Measurements from ENCODE around the gene MACROD2. TPM values are rescaled to one million over a fixed set of nuclear protein-coding genes. Genes with fewer than 3 reads are reported as not detected.

Gene MACROD2
- total RNA-seq, 4 donors from 2014 or later: 12.6 to 60.3 (median 18.9) TPM

DNA sequence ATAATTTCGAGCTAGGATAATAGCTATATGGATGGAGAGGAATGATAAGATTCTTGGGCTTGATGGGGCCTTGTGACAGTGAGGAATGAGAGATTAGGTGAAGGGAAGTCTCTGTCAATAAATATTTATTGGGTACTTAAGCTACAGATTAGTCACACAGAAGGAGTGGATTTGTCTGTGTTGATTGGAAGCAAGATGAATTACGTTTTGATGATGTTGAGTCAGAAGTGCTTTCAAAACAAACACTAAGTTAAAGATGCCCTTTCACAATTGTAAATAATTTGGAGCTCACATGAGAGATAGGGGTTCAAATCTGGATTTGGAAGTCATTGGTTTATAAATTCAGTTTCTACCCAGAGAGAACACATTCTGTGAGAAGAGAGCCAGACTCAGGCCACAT lies 1743.7 kb downstream of the MACROD2 start:
- H3K27me3 ChIP-seq: no peaks in the 10 kb centered on the region
- 68% methylated on average over 2 of the region's 2 CpGs for WGBS

DNA sequence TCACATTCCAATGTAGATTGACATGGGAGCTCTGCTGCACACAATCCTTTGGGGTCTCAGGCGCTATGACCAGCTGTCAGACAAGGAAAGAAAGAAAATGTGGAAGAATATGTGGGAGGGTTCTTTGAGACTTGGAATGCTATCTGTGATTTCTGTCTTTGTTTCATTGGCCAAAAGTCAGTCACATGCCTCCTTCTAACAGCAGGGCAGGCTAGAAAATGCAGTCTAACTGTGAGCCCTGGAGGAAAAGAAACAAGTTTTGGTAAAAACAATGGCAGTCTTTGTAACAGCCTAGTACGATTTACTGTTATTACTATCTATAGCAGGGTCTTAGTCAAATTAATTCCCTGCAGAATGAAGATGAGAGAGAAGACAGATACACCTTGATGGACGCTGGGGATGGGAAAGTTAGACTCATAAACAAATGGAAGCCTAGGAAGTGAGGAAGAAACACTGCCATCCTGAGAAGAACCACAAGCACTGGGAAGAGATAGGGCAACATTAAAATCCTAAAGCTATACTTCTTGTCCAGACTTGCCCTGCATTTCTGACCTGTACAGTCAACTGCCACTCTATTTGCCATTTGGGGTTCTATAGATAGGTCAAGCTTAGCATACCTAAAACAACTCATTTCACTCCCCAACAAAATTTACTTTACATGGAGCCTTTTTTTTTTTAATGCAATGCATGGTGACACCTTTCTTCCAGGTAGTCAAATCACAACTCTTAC lies 1744.9 kb downstream of the MACROD2 start:
- H3K36me3 ChIP-seq: no peaks in the 10 kb centered on the region
- no peaks in the 10 kb centered on the region for H3K4me1 ChIP-seq
- no peak overlapping the region for H3K4me3 ChIP-seq
- H3K9me3 ChIP-seq: no peaks in the 10 kb centered on the region
- 75% methylated on average over 3 of the region's 3 CpGs for WGBS
- H3K27ac ChIP-seq: no peak overlapping the region
- TF ChIP-seq, protein P1, sequence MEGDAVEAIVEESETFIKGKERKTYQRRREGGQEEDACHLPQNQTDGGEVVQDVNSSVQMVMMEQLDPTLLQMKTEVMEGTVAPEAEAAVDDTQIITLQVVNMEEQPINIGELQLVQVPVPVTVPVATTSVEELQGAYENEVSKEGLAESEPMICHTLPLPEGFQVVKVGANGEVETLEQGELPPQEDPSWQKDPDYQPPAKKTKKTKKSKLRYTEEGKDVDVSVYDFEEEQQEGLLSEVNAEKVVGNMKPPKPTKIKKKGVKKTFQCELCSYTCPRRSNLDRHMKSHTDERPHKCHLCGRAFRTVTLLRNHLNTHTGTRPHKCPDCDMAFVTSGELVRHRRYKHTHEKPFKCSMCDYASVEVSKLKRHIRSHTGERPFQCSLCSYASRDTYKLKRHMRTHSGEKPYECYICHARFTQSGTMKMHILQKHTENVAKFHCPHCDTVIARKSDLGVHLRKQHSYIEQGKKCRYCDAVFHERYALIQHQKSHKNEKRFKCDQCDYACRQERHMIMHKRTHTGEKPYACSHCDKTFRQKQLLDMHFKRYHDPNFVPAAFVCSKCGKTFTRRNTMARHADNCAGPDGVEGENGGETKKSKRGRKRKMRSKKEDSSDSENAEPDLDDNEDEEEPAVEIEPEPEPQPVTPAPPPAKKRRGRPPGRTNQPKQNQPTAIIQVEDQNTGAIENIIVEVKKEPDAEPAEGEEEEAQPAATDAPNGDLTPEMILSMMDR (IDR thresholded peaks at IDR 0.05): no peak
- no peak for TF ChIP-seq POLR2AphosphoS5 (IDR thresholded peaks at IDR 0.05)
- no peak for TF ChIP-seq POLR2A (IDR thresholded peaks at IDR 0.05)
- TF ChIP-seq EP300 (IDR thresholded peaks at IDR 0.05): no peak
- no peaks in the 10 kb centered on the region for H3K27me3 ChIP-seq
- no peak for DNase-seq (ENCODE audit: low spot score in 2 of 2)

More for the DNA sequence above, 1743.7 kb downstream of the MACROD2 start:
- TF ChIP-seq POLR2A (IDR thresholded peaks at IDR 0.05): no peak
- no peak overlapping the region for H3K27ac ChIP-seq
- no peak overlapping the region for H3K4me3 ChIP-seq
- no peaks in the 10 kb centered on the region for H3K4me1 ChIP-seq
- DNase-seq (ENCODE audit: low spot score in 2 of 2): no peak
- no peaks in the 10 kb centered on the region for H3K9me3 ChIP-seq
- no peaks in the 10 kb centered on the region for H3K36me3 ChIP-seq

DNA sequence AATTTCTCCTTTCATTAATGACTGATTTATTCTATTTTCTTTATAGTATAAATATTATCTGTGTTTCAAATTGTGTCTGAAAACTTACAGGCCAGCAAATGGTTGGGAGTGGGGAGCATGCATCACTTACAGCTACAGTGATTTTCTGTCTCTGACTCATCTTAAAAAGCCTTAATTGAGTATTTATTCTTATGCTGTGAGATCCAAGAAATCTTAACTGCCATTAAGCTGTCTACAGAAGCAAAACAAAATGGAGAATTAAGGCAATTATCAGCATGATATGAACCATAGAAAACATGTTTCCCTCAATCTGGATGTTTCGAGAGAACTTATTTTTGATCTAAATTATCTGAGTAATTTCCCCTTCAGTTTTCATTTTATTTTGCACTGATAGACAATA lies 1746.8 kb downstream of the MACROD2 start:
- no peaks in the 10 kb centered on the region for H3K4me1 ChIP-seq
- no peaks in the 10 kb centered on the region for H3K36me3 ChIP-seq
- H3K27ac ChIP-seq: no peak overlapping the region
- 90% methylated on average over 1 of the region's 1 CpG for WGBS
- H3K4me3 ChIP-seq: no peak overlapping the region
- no peaks in the 10 kb centered on the region for H3K9me3 ChIP-seq
- no peaks in the 10 kb centered on the region for H3K27me3 ChIP-seq
- DNase-seq (ENCODE audit: low spot score in 2 of 2): no peak
- TF ChIP-seq, protein P1 (IDR thresholded peaks at IDR 0.05): no peak
- TF ChIP-seq POLR2AphosphoS5 (IDR thresholded peaks at IDR 0.05) (no peak), EP300 (IDR thresholded peaks at IDR 0.05) (no peak), POLR2A (IDR thresholded peaks at IDR 0.05) (no peak)

DNA sequence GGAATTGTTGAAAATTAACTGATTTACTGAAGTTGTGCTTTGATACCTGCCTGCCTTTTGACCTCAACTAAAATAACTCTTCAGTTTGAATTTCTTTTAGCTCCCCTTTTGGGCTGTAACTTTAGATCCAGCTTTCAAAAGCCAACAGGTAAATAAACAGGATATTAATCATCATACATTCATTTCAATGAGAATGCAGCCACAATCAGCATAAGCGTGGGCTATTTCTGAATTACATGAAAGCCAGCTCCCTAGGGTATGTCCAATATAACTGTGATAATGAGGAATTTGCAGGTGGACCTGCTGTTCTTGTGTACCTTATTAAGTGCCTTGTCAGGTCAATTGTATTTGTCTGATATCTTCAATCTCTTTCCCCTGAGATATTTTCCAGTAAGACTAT lies 1747.3 kb downstream of the MACROD2 start:
- Histone ChIP-seq H3K27me3 (no peaks in the 10 kb centered on the region), H3K4me3 (no peak overlapping the region), H3K27ac (no peak overlapping the region), H3K4me1 (no peaks in the 10 kb centered on the region), H3K36me3 (no peaks in the 10 kb centered on the region), H3K9me3 (no peaks in the 10 kb centered on the region)
- WGBS: 81% methylated on average over 1 of the region's 1 CpG
- DNase-seq (ENCODE audit: low spot score in 2 of 2): no peak
- TF ChIP-seq POLR2A (IDR thresholded peaks at IDR 0.05) (no peak), EP300 (IDR thresholded peaks at IDR 0.05) (no peak), POLR2AphosphoS5 (IDR thresholded peaks at IDR 0.05) (no peak)
- TF ChIP-seq, protein P1 (IDR thresholded peaks at IDR 0.05): no peak

DNA sequence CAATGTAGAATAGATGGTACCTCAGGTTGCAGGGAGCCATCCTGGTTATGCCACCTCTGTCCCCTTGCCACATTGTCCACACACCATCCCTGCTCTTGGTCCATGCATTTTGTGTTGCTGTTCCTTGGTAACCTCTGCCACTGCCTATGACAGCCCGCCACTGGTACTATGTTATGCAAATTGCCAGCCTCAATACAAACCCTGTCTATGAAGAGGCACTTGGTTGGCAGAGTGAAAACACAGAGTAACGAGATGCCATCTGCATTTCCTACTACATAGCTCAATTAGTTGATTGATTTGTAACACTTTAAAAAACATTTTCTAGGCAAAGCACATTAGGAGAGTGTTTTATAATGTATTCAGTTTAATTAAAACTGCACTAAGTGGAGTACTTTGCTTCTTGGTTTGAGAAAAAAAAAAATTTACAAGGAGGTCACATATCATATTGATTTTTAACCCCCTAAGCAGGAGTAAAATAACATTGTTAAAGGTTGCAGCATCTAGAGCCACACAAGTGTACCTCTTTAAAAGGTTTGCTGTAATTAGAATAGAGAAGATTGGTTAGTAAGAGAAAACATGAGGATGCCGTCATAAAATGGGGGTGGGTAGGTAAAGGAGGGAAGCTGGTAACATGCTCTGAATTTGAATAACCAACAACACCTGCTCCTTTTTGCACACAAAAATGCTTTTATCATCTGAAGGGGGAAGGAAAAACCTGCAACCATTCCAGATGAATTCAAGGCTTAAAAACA lies 1760.9 kb downstream of the MACROD2 start:
- H3K36me3 ChIP-seq: no peaks in the 10 kb centered on the region
- H3K9me3 ChIP-seq: no peaks in the 10 kb centered on the region
- H3K27me3 ChIP-seq: no peaks in the 10 kb centered on the region
- TF ChIP-seq POLR2AphosphoS5 (IDR thresholded peaks at IDR 0.05): no peak
- TF ChIP-seq, protein P1 (IDR thresholded peaks at IDR 0.05): no peak
- TF ChIP-seq EP300 (IDR thresholded peaks at IDR 0.05): no peak
- TF ChIP-seq POLR2A (IDR thresholded peaks at IDR 0.05): no peak
- WGBS: 76% methylated on average over 3 of the region's 3 CpGs
- H3K4me1 ChIP-seq: no peaks in the 10 kb centered on the region
- DNase-seq (ENCODE audit: low spot score in 2 of 2): no peak
- H3K4me3 ChIP-seq: no peak overlapping the region
- H3K27ac ChIP-seq: no peak overlapping the region

Measured in suprapubic skin (tissue), 4 donors.